Activated naive CD4-positive, alpha-beta T cell treated with anti-CD3 and anti-CD28 coated beads for 36 hours (primary cell): ENCODE data around the gene CEP63. TPM values are rescaled to one million over a fixed set of nuclear protein-coding genes. Genes with fewer than 3 reads are reported as not detected.

ENCODE experiments used
- CTCF ChIA-PET: fragments of 350-600 bp; sonication (Branson Sonifier 250); formaldehyde crosslinking; loops from one replicate; lab custom pipeline; 2021; ENCODE audit warnings: antibody characterized with exemption; lab: Charles Lee
- DNase-seq: peaks from one replicate; pipeline ENCODE4 v3.0.0-alpha.2; 2020
- H3K27ac Mint-ChIP-seq: one replicate; pipeline ENCODE4 v1.8.0; 2021; ENCODE audit warnings: mild to moderate bottlenecking, mixed read lengths
- H3K27me3 Mint-ChIP-seq: one replicate; pipeline ENCODE4 v1.8.0; 2021; ENCODE audit warnings: low read depth, mixed read lengths
- H3K36me3 Mint-ChIP-seq: one replicate; pipeline ENCODE4 v1.8.0; 2021; ENCODE audit warnings: low read depth, mixed read lengths
- H3K4me1 Mint-ChIP-seq: one replicate; pipeline ENCODE4 v1.8.0; 2021; ENCODE audit warnings: low read depth, mixed read lengths
- H3K4me3 Mint-ChIP-seq: one replicate; pipeline ENCODE4 v1.8.0; 2021; ENCODE audit warnings: mild to moderate bottlenecking, moderate library complexity, mixed read lengths
- H3K9me3 Mint-ChIP-seq: one replicate; pipeline ENCODE4 v1.8.0; 2021; ENCODE audit warnings: mixed read lengths
- intact Hi-C: fragments of 100-400 bp; cut with micrococcal nuclease; formaldehyde crosslinking; loops from one replicate; pipeline ENCODE4 v1.15.1; 2023
- total RNA-seq, 2 experiments: library from RNA; stranded (reverse); gene quantifications; one replicate each; pipeline ENCODE4 v1.2.3, GENCODE V29; 2021

Gene CEP63
- total RNA-seq, 2 experiments from 2014 or later, result 26.9 to 27.0 TPM

DNA sequence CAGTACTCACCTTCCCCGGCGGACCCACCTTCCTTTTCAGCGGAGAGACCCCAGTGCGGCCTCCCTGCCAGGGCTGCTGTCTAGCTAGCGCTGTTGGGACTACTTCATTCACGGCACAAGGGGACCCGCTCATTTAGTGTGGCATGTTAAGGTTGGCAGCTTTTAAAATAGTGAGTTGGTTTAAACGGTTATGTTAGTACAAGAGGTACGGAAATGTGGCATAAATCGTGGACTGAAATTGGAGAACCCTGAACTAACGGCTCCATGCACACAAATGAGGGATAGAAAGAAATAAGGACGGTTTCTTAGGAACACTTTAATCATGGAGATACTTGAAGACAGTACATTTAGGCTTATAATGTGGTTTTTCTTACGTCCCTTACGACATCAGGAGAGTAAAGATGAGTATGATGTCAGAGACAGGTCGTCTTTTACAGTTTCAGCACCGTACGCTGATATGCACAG is 752 bp downstream of the CEP63 start:
- H3K9me3 Mint-ChIP-seq, result no peaks in the 10 kb centered on the region
- peak; percentile 34 for DNase-seq
- peak overlapping the region; percentile 98 for H3K27ac Mint-ChIP-seq
- H3K4me1 Mint-ChIP-seq, result peaks cover 47% of the 10 kb centered on the region
- CTCF ChIA-PET, result interaction anchor here (6.2 kb wide), 1 partner anchor 13 kb away, joined by 59 read pairs; no protein-coding TSS in a partner anchor
- peaks cover 12% of the 10 kb centered on the region for H3K36me3 Mint-ChIP-seq
- no peaks in the 10 kb centered on the region for H3K27me3 Mint-ChIP-seq
- intact Hi-C loops, result loop anchor here (1.0 to 5.0 kb wide), 10 partner anchors 10 to 1824 kb away; partner anchors contain the start of genes MSL2, NPHP3, SRPRB and UBA5
- peak overlapping the region; percentile 87 for H3K4me3 Mint-ChIP-seq

DNA sequence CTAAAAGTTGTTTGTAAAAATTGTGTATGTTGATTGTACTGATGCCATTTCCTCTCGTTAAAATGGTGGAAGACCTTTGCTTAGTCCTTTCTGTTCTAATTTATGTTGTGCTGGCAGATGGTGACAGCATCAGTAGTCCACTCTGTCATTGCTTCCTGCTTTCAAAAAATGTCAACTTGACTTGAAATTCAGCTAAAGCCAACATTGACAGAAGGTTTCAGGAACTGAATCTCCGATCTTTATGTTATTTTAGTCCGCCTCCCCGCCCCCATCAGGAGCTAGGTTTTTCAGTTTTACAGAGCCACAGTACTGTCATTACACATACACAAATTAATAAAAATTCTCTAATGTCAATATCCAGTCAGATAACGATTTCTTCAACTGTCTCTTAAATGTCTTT is 1.5 kb downstream of the CEP63 start:
- no peaks in the 10 kb centered on the region for H3K27me3 Mint-ChIP-seq
- H3K27ac Mint-ChIP-seq, result peak overlapping the region; percentile 98
- peak overlapping the region; percentile 87 for H3K4me3 Mint-ChIP-seq
- no peaks in the 10 kb centered on the region for H3K9me3 Mint-ChIP-seq
- H3K36me3 Mint-ChIP-seq, result peaks cover 9% of the 10 kb centered on the region
- CTCF ChIA-PET, result interaction anchor here (0.8 to 6.2 kb wide), 2 partner anchors 13 to 180 kb away, joined by 3 to 59 read pairs; no protein-coding TSS in a partner anchor
- intact Hi-C loops, result loop anchor here (1.0 to 5.0 kb wide), 7 partner anchors 9 to 1825 kb away; partner anchors contain the start of genes MSL2 and UBA5
- no peak for DNase-seq
- H3K4me1 Mint-ChIP-seq, result peaks cover 47% of the 10 kb centered on the region

DNA sequence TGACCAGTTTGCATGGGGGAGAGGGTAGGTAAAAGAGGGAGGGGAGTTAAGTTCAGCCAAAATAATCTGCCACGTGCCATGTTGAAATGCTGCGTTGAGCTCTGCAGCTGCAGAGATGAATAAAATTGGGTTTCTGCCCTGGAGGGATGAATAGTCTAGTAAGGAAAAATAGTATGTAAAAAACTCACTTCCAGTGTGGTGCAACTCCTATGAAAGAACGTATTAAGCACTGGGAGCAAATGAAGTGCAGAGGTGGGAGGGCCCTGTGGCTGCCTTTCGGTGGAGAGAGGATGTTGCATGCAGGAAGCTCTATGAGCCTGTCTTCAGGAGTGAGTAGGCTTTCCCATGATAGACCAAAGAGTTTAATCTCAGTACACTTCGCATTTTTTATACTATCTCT is 8.6 kb downstream of the CEP63 start:
- no peak for DNase-seq
- H3K27ac Mint-ChIP-seq, result no peak overlapping the region
- H3K4me1 Mint-ChIP-seq, result peaks cover 55% of the 10 kb centered on the region
- CTCF ChIA-PET, result interaction anchor here (1.3 kb wide), 1 partner anchor 186 kb away, joined by 4 read pairs; no protein-coding TSS in a partner anchor
- no peaks in the 10 kb centered on the region for H3K9me3 Mint-ChIP-seq
- no peak overlapping the region for H3K4me3 Mint-ChIP-seq
- H3K36me3 Mint-ChIP-seq, result peaks cover 42% of the 10 kb centered on the region
- no peaks in the 10 kb centered on the region for H3K27me3 Mint-ChIP-seq
- intact Hi-C loops, result no loop called here

DNA sequence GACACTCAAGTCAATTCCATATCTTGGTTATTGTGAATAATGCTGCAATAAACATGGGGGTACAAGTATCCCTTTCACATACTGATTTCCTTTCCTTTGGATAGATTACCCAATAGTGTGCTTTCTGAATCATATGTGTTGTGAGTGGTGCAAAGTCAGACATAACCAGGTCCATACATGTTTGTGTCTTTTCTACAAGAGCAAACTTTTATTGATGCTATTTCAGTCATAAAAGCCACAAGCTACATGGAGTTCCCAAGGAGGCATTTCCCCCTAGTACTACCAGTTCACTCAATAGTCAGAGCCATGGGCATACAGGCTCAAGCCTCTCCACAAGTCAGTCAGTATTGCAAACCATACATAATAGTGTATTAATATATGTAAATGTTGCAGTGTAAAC is 10.1 kb downstream of the CEP63 start:
- no peak overlapping the region for H3K27ac Mint-ChIP-seq
- H3K9me3 Mint-ChIP-seq, result peaks cover under 1% of the 10 kb centered on the region
- H3K4me1 Mint-ChIP-seq, result peaks cover 55% of the 10 kb centered on the region
- peaks cover 54% of the 10 kb centered on the region for H3K36me3 Mint-ChIP-seq
- no peak overlapping the region for H3K4me3 Mint-ChIP-seq
- DNase-seq, result no peak
- CTCF ChIA-PET, result interaction anchor here (1.3 kb wide), 1 partner anchor 23 kb away, joined by 3 read pairs; no protein-coding TSS in a partner anchor
- no peaks in the 10 kb centered on the region for H3K27me3 Mint-ChIP-seq
- intact Hi-C loops, result loop anchor here (1.0 kb wide), 1 partner anchor 9 kb away; no protein-coding TSS in a partner anchor

DNA sequence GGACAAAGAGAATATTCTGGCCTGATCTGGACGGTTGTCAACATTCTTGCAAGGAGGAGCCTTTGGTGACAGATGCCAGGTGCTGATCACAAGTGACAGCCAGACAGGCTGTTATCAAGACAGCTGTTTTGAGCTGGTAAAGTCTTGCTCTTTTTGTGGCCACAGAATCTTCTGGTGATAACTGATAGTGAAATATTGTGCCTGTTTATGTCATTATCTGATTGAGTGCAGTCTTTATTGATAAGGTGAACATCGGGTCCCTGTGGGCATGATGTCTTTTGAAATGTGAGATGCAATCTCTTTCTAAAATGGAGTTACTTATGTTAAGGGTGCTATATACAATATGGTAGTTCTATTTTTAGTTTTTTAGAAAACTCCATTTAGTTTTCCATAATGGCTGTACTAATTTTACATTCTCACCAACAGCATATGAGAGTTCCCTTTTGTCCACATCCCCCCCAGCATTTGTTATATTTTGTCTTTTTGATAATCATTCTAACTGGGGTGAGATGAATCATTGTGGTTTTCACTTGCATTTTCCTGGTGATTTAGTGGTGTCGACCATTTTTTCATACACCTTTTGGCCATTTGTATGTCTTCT is 10.7 kb downstream of the CEP63 start:
- CTCF ChIA-PET, result interaction anchor here (1.3 kb wide), 1 partner anchor 23 kb away, joined by 3 read pairs; no protein-coding TSS in a partner anchor
- no peak overlapping the region for H3K4me3 Mint-ChIP-seq
- intact Hi-C loops, result loop anchor here (1.0 kb wide), 1 partner anchor 9 kb away; no protein-coding TSS in a partner anchor
- no peak overlapping the region for H3K27ac Mint-ChIP-seq
- peaks cover 55% of the 10 kb centered on the region for H3K4me1 Mint-ChIP-seq
- DNase-seq, result no peak
- peaks cover 3% of the 10 kb centered on the region for H3K9me3 Mint-ChIP-seq
- peaks cover 60% of the 10 kb centered on the region for H3K36me3 Mint-ChIP-seq
- H3K27me3 Mint-ChIP-seq, result no peaks in the 10 kb centered on the region

DNA sequence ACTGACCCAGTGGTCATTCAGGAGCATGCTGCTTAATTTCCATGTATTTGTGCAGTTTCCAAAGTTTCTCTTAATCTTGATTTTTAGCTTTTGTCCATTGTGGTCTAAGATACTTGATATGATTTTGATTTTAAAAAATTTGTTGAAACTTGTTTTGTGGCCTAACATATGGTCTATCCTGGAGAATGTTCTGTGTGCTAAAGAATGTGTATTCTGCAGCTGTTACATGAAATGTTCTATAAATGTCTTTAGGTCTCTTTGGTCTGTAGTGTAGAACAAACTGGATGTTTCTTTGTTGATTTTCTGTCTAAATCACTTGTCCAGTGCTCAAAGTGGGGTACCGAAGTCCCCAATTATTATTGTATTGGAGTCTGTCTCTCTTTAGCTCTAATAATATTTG is 17.4 kb downstream of the CEP63 start:
- Mint-ChIP-seq H3K4me3 (no peak overlapping the region), H3K4me1 (peaks cover 36% of the 10 kb centered on the region), H3K9me3 (peaks cover 26% of the 10 kb centered on the region), H3K27me3 (no peaks in the 10 kb centered on the region), H3K36me3 (peaks cover 78% of the 10 kb centered on the region), H3K27ac (no peak overlapping the region)
- CTCF ChIA-PET, result interaction anchor here (1.3 kb wide), 1 partner anchor 14 kb away, joined by 4 read pairs; no protein-coding TSS in a partner anchor
- DNase-seq, result no peak
- intact Hi-C loops, result no loop called here

DNA sequence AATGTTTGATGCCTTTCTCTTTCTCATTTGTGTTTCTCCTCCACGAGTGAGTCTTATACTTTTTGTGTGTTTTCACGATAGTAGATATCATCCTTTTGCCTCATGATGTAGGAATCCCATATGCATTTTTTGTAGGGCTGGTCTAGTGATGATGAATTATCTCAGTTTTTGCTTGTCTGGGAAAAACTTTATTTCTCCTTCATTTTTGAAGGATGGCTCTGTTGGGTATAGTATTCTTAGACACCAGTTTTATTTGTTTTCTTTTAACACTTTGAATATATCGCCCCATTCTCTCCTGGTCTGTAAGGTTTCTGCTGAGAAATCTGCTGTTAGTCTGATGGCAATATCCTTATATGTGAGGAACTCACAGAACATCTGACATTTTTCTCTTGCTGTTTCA is 18.3 kb downstream of the CEP63 start:
- DNase-seq, result no peak
- Mint-ChIP-seq H3K9me3 (peaks cover 26% of the 10 kb centered on the region), H3K4me3 (no peak overlapping the region), H3K27me3 (no peaks in the 10 kb centered on the region), H3K27ac (no peak overlapping the region), H3K4me1 (peaks cover 32% of the 10 kb centered on the region), H3K36me3 (peaks cover 78% of the 10 kb centered on the region)
- CTCF ChIA-PET, result interaction anchor here (1.3 kb wide), 1 partner anchor 14 kb away, joined by 4 read pairs; no protein-coding TSS in a partner anchor
- intact Hi-C loops, result no loop called here

DNA sequence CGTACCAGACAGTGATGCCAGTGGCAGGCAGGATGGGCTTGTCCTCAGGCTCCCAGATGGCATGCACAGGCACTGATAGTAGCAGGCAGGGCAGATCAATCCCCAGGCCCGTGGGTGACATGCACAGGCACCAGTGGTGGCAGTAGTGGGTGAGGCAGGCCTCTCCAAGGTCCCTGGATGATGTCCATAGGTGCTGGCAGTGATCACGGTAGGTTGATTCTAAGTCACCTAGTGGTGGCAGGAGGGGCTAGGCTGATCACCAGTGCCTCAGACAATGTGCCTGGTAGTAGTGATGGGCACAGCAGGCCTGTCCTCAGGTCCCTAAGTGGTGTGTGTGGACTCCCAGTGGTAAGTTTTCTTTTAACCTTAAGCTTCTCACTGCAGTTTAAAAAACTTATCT is 19.6 kb downstream of the CEP63 start:
- CTCF ChIA-PET, result interaction anchor here (0.9 kb wide), 1 partner anchor 14 kb away, joined by 3 read pairs; no protein-coding TSS in a partner anchor
- Mint-ChIP-seq H3K27ac (no peak overlapping the region), H3K36me3 (peaks cover 76% of the 10 kb centered on the region), H3K9me3 (peaks cover 26% of the 10 kb centered on the region), H3K27me3 (no peaks in the 10 kb centered on the region), H3K4me3 (no peak overlapping the region), H3K4me1 (peaks cover 29% of the 10 kb centered on the region)
- DNase-seq, result no peak
- intact Hi-C loops, result no loop called here

DNA sequence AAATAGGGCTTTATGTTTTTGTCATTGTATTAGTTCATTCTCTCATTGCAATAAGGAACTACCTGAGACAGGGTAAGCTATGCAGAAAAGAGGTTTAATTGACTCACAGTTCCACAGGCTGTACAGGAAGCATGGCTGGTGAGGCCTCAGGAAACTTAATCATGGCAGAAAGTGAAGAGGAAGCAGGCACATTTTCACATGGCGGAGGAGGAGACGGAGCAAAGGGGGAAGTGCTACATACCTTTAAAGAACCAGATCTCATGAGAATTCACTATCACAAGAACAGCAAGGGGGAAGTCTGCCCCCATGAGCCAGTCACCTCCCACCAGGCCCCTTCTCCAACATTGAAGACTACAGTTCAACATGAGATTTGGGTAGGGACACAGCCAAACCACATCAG is 25.6 kb downstream of the CEP63 start:
- Mint-ChIP-seq H3K27ac (no peak overlapping the region), H3K36me3 (peaks cover 62% of the 10 kb centered on the region)
- no peak for DNase-seq

DNA sequence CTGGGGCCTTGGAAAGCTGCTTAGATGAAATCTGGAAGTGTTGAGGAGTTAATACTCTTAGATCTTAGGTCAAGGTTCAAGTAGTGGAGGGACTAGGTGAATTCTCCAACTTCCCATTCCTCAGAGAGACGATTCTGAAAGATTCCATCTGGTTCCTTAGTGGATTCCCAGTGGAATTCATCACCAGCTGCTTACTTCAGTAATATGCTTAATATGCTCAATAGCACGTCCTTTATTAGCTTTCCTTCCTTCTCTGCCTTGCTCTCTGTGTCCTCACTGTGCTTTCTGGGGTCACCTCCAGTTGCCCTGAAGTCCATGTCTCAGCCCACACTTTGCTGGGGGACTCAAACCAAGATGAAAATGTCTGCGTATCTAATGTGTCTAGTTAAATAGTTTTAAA is 31.0 kb downstream of the CEP63 start:
- Mint-ChIP-seq H3K4me3 (no peak overlapping the region), H3K36me3 (peaks cover 38% of the 10 kb centered on the region), H3K4me1 (peaks cover 5% of the 10 kb centered on the region), H3K9me3 (peaks cover 5% of the 10 kb centered on the region), H3K27ac (no peak overlapping the region), H3K27me3 (no peaks in the 10 kb centered on the region)
- DNase-seq, result no peak
- intact Hi-C loops, result no loop called here
- CTCF ChIA-PET, result no interaction called here

More for the DNA sequence above, 25.6 kb downstream of the CEP63 start:
- CTCF ChIA-PET, result no interaction called here
- intact Hi-C loops, result no loop called here
- H3K27me3 Mint-ChIP-seq, result no peaks in the 10 kb centered on the region
- H3K9me3 Mint-ChIP-seq, result no peaks in the 10 kb centered on the region
- no peak overlapping the region for H3K4me3 Mint-ChIP-seq
- peaks cover 14% of the 10 kb centered on the region for H3K4me1 Mint-ChIP-seq

DNA sequence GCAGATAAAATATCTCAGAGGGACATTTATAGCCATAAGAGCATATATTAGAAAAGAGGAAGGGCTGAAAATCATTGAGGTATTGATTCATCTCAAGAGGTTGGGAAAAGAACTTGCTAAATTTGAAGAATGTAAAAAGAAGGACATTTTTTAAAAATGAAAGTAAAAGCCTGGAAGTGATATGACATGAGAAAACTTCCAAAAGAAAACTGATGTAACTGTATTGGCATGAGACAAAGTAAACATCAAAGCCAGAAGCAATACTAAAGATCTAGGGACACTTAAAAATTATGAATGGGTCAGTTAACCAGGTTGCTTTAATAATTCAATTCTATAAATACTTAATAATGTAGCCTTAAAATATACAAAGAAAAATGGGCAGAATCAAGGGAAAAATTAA is 31.9 kb downstream of the CEP63 start:
- no peak overlapping the region for H3K4me3 Mint-ChIP-seq
- intact Hi-C loops, result no loop called here
- H3K27ac Mint-ChIP-seq, result no peak overlapping the region
- peaks cover 44% of the 10 kb centered on the region for H3K36me3 Mint-ChIP-seq
- no peak for DNase-seq
- H3K9me3 Mint-ChIP-seq, result peaks cover 12% of the 10 kb centered on the region
- H3K27me3 Mint-ChIP-seq, result no peaks in the 10 kb centered on the region
- CTCF ChIA-PET, result no interaction called here
- peaks cover 5% of the 10 kb centered on the region for H3K4me1 Mint-ChIP-seq

DNA sequence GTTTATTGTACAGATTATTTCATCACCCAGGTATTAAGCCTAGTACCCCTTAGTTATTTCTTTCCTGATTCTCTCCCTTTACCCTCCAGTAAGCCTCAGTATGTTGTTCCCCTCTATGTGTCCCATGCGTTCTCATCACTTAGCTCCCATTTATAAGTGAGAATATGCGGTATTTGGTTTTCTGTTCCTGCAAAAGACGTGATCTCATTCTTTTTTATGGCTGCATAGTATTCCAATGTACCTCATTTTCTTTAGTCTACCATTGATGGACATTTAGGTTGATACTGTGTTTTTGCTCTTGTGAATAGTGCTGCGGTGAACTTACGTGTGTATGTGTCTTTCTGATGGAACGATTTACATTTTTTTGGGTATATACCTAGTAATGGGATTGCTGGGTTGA is 36.7 kb downstream of the CEP63 start:
- Mint-ChIP-seq H3K4me3 (no peak overlapping the region), H3K27ac (no peak overlapping the region), H3K4me1 (peaks cover 6% of the 10 kb centered on the region), H3K9me3 (peaks cover 45% of the 10 kb centered on the region), H3K36me3 (peaks cover 55% of the 10 kb centered on the region), H3K27me3 (no peaks in the 10 kb centered on the region)
- intact Hi-C loops, result no loop called here
- DNase-seq, result no peak
- CTCF ChIA-PET, result no interaction called here
